ENCODE measurements around the gene ADAM10.

- TF ChIP-seq CTCF (IDR thresholded peaks at IDR 0.05) (no peak), ZFX (IDR thresholded peaks at IDR 0.05; ENCODE audit: borderline replicate concordance) (no peak)
Measured at GRCh38 chr15:58641660-58642059, 107.8 kb downstream of the ADAM10 start.
